Gastroesophageal sphincter (tissue), 3 donors: Measurements from ENCODE around the gene SLC6A4.

Experiments used
- CTCF ChIP-seq, 4 experiments: fragments of 200-600 bp in 2 of 4; fragments of 450-650 bp in 2 of 4; sonication (generic) in 1 of 4; IDR thresholded peaks; one replicate each; pipeline ENCODE4 v1.5.1; 2017 to 2019; ENCODE audit warnings: antibody characterized with exemption in 4 of 4, mild to moderate bottlenecking in 2 of 4, moderate library complexity in 2 of 4
- EP300 ChIP-seq: sonication (generic); formaldehyde crosslinking; IDR thresholded peaks from one replicate; pipeline ENCODE4 v1.6.1; 2017; ENCODE audit warnings: antibody characterized with exemption, mild to moderate bottlenecking
- POLR2A ChIP-seq, 2 donors: fragments of 450-650 bp; IDR thresholded peaks; one replicate each; pipeline ENCODE4 v1.6.1; 2017; ENCODE audit warnings: antibody characterized with exemption in 2 of 2, mild to moderate bottlenecking in 2 of 2, moderate library complexity in 1 of 2
- POLR2AphosphoS5 ChIP-seq: sonication (generic); formaldehyde crosslinking; IDR thresholded peaks from one replicate; pipeline ENCODE4 v1.6.1; 2017; ENCODE audit warnings: antibody characterized with exemption

DNA sequence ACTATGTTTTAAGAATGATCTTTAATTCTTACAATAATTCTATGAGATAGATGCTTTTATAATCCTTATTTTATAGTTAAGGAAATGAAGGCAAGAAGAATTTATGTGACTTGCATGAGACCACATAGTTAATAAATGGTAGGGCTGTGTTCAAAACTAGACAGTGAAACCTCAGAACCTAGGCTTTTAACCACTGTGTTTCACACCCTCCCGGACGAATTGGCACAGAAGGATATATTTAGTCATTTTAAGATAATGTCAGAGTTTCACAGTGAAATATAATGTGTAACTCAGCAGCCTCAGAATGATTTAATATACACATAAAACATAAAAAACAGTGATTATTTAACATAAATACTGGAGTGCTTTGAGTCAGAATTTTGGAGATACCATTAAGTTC, 61.8 kb downstream of the SLC6A4 start:
- TF ChIP-seq CTCF (IDR thresholded peaks at IDR 0.05) = no peak
- no peak for TF ChIP-seq POLR2A (IDR thresholded peaks at IDR 0.05)
- no peak for TF ChIP-seq POLR2AphosphoS5
- no peak for TF ChIP-seq EP300
